GM21367 (cell line): ENCODE results near the gene COA8.

Experiments
- ATAC-seq: cut with Tn5 transposase; IDR thresholded peaks from one replicate; pipeline ENCODE4 v1.9.1; 2021; ENCODE audit not compliant: unreplicated experiment

COA8 gene

GRCh38 chr14:103616635-103617300 lies 54.0 kb downstream of the COA8 start:
- ATAC-seq: no peak

GRCh38 chr14:103619057-103619456 lies 56.3 kb downstream of the COA8 start:
- no peak for ATAC-seq

- ATAC-seq: no peak
Observed at GRCh38 chr14:103621860-103622259, 59.1 kb downstream of the COA8 start.

GRCh38 chr14:103623308-103623707 lies 60.5 kb downstream of the COA8 start:
- ATAC-seq: no peak

DNA sequence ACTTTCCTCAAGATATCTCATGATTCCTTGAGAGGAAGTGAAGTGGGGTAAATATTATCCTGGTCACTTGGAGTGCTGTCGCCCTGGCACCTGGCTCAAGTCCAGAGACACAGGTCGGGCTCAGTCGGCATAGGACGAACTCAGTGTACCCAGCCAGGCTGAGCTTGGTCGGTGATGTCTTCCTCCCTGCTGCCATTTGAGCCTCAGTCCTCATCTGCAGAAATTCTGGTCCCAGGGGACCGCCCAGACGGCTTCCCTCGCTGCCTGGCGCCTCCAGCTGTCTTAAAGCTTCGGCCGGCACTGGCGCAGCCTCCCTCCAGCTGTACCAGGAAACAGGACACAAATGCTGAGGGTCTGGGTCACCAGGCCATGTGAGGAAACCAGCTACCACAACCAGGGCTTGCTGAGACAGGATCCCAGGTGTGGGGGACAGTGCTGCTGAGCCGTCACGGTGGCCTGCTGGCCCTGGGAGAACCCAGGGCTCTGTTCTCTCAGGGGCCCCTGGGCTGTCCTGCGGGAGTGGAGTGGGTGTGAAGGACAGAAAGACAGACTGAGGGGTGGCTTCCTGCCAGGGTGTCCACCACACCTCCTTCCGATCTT lies 61.2 kb downstream of the COA8 start:
- ATAC-seq: no peak

GRCh38 chr14:103624860-103625259 lies 62.1 kb downstream of the COA8 start:
- ATAC-seq: no peak

- ATAC-seq: no peak
Observed at GRCh38 chr14:103625356-103626095, 62.8 kb downstream of the COA8 start.

GRCh38 chr14:103626146-103626850 lies 63.5 kb downstream of the COA8 start:
- ATAC-seq: no peak

DNA sequence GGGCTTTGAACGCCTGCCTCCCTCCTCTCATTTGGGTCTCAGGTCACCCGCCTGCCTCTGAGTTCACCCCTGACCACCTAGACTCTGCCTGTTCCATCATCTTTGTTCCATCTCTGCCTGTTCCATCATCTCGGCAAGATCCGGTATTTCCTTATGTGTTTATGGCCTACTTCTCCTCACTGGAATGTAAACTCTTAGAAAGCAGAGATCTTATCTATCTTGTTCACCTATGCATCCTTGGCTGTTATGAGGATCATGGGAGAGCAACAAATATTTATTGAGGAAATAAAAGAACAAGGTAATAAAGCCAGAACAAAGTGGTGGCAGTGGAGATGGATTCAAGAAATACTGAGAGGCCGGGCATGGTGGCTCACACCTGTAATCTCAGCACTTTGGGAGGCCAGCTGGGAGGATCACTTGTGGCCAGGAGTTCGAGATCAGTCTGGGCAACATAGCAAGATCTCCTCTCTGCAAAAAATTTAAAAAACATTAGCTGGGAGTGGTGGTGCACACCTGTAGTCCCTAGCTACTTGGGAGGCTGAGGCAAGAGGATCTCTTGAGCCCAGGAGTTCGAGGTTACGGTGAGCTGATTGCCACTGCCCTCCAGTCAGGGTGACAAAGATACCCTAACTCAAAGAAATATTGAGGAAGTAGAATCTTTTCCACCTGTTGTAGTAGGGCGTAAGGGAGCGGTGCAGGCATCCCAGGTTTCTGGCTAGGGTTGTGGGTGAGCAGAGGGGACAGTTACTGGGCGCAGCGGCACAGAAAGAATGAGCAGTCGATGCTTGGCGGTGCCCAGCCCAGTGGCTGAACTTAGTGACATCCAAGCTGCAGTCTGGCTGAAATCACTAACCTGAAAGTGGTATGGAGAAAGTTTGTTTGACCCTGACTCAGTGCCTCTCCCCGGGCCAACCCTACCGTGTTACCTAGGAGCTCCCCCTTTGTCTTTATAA lies 64.6 kb downstream of the COA8 start:
- no peak for ATAC-seq

- ATAC-seq: no peak
Observed at GRCh38 chr14:103628221-103628683, 65.5 kb downstream of the COA8 start.

DNA sequence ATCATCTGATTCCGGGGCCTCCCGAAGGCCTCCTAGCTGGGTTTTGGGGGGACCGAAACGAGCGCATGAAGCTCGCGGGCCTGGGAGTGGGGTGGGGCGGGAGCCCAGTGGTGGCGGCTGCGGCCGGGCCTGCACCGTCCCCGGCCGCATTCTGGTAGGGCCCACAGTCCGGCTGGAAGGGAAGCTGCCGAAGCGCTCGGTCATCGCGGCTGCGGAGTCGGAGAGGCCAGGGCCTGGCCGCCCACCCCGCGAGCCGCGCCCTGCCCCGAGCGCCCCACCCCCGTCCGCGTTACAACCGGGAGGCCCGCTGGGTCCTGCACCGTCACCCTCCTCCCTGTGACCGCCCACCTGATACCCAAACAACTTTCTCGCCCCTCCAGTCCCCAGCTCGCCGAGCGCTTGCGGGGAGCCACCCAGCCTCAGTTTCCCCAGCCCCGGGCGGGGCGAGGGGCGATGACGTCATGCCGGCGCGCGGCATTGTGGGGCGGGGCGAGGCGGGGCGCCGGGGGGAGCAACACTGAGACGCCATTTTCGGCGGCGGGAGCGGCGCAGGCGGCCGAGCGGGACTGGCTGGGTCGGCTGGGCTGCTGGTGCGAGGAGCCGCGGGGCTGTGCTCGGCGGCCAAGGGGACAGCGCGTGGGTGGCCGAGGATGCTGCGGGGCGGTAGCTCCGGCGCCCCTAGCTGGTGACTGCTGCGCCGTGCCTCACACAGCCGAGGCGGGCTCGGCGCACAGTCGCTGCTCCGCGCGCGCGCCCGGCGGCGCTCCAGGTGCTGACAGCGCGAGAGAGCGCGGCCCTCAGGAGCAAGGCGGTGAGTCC lies 66.1 kb downstream of the COA8 start, which contains the start of gene KLC1:
TSS of gene KLC1 (plus strand) at position 528 of the 819 bp plus-strand sequence. CDS start 25,354 bp downstream, outside the sequence.
- peak; percentile 42 for ATAC-seq

GRCh38 chr14:103629503-103630121 lies 66.9 kb downstream of the COA8 start:
- peak; percentile 22 for ATAC-seq

GRCh38 chr14:103630364-103631108 lies 67.8 kb downstream of the COA8 start:
- ATAC-seq: no peak

DNA sequence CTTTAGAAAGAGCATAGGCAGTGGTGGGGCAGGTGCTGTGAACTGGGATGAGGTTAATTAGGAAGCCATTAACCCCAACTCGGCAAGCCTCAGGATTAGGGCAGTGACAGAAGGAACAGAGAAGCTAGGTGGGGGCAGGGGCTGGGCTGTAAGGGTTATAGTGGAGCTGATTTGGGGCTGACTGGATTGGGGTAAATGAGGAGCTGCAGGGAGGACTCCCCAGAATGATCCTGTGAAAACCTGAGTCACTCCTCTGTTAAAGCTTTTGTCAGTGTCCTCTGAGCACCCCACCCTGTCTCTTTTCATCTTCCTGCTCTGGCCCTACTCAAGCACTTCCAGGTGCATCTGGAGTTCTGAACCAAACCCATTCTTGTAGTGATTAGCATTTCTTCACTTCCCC lies 70.6 kb downstream of the COA8 start:
- ATAC-seq: no peak

- no peak for ATAC-seq
Observed at GRCh38 chr14:103634156-103634555, 71.4 kb downstream of the COA8 start.

GRCh38 chr14:103638594-103638993 lies 75.8 kb downstream of the COA8 start:
- no peak for ATAC-seq
